GM19463 (cell line): ENCODE measurements around the gene HDLBP.

Experiments used
- ATAC-seq: cut with Tn5 transposase; IDR thresholded peaks from one replicate; pipeline ENCODE4 v1.9.1; 2021; ENCODE audit warnings: mild to moderate bottlenecking, moderate library complexity; ENCODE audit not compliant: unreplicated experiment

The HDLBP gene

GRCh38 chr2:241257419-241258032, 57.9 kb downstream of the HDLBP start:
- no peak for ATAC-seq

GRCh38 chr2:241256168-241256545, 59.3 kb downstream of the HDLBP start:
- ATAC-seq = no peak

GRCh38 chr2:241255542-241256167, 59.8 kb downstream of the HDLBP start:
- ATAC-seq = no peak

GRCh38 chr2:241254904-241255351, 60.5 kb downstream of the HDLBP start:
- ATAC-seq = no peak

- no peak for ATAC-seq
These were observed 62.5 kb downstream of the HDLBP start for GRCh38 chr2:241252778-241253475.

GRCh38 chr2:241249654-241250053, 65.8 kb downstream of the HDLBP start:
- ATAC-seq = no peak

GRCh38 chr2:241248897-241249296, 66.6 kb downstream of the HDLBP start:
- ATAC-seq = no peak

- no peak for ATAC-seq
These were observed 67.2 kb downstream of the HDLBP start for GRCh38 chr2:241248289-241248688.

- ATAC-seq = no peak
These were observed 71.1 kb downstream of the HDLBP start for GRCh38 chr2:241244368-241244767.

GRCh38 chr2:241242306-241242705, 73.2 kb downstream of the HDLBP start:
- no peak for ATAC-seq

- no peak for ATAC-seq
These were observed 73.8 kb downstream of the HDLBP start for GRCh38 chr2:241241669-241242068.

GRCh38 chr2:241240320-241241004, 75.0 kb downstream of the HDLBP start:
- ATAC-seq = no peak

- ATAC-seq = no peak
These were observed 75.8 kb downstream of the HDLBP start for GRCh38 chr2:241239552-241240202.

- no peak for ATAC-seq
These were observed 76.7 kb downstream of the HDLBP start for GRCh38 chr2:241238693-241239198.

GRCh38 chr2:241237949-241238371, 77.5 kb downstream of the HDLBP start:
- ATAC-seq = no peak

- no peak for ATAC-seq
These were observed 78.4 kb downstream of the HDLBP start for GRCh38 chr2:241237047-241237446.

GRCh38 chr2:241235859-241236593, 79.4 kb downstream of the HDLBP start:
- no peak for ATAC-seq

GRCh38 chr2:241234962-241235740, 80.3 kb downstream of the HDLBP start:
- no peak for ATAC-seq

GRCh38 chr2:241234066-241234790, 81.2 kb downstream of the HDLBP start:
- ATAC-seq = no peak
